DND-41 (cell line): ENCODE measurements around the gene CARD11.

Experiments
- ATAC-seq: fragments of 200-7000 bp; cut with Tn5 transposase; 3 replicates; pipeline ENCODE4 v1.9.1; 2021; ENCODE audit warnings: low read depth; ENCODE audit not compliant: insufficient read depth
- DNase-seq: peaks from one replicate; pipeline ENCODE4 v3.0.0-alpha.2; 2020
- H2AFZ ChIP-seq: 2 replicates; pipeline ENCODE4 v1.6.0; 2012; ENCODE audit warnings: low read depth, low read length
- H3K27ac ChIP-seq: 2 replicates; pipeline ENCODE4 v1.5.1; 2012; ENCODE audit warnings: low read length, inconsistent platforms
- H3K27me3 ChIP-seq: fragments of 200-600 bp; sonication (generic); 2 replicates; pipeline ENCODE4 v1.6.0; 2012; ENCODE audit warnings: low read length, mild to moderate bottlenecking, inconsistent platforms; ENCODE audit not compliant: insufficient read depth, poor library complexity
- H3K36me3 ChIP-seq: 2 replicates; pipeline ENCODE4 v1.5.1; 2012; ENCODE audit warnings: low read length, inconsistent platforms; ENCODE audit not compliant: insufficient read depth
- H3K4me1 ChIP-seq: 2 replicates; pipeline ENCODE4 v1.5.1; 2012; ENCODE audit warnings: mild to moderate bottlenecking, low read length; ENCODE audit not compliant: insufficient read depth
- H3K4me2 ChIP-seq: 2 replicates; pipeline ENCODE4 v1.6.0; 2012; ENCODE audit warnings: mild to moderate bottlenecking, moderate library complexity, low read length, inconsistent platforms; ENCODE audit not compliant: insufficient read depth
- H3K4me3 ChIP-seq, 2 experiments: fragments of 200-600 bp in 1 of 2; shearing (Covaris generic) in 1 of 2; 2 replicates each; pipeline ENCODE4 v1.5.1; 2012 to 2016; ENCODE audit warnings: inconsistent platforms in 2 of 2, low read length in 2 of 2, mild to moderate bottlenecking in 2 of 2, low read depth in 1 of 2, moderate library complexity in 1 of 2
- H3K79me2 ChIP-seq: 2 replicates; pipeline ENCODE4 v1.6.0; 2012; ENCODE audit warnings: low read length, inconsistent platforms; ENCODE audit not compliant: insufficient read depth
- H3K9ac ChIP-seq: 2 replicates; pipeline ENCODE4 v1.6.0; 2012; ENCODE audit warnings: low read depth, mild to moderate bottlenecking, inconsistent platforms, low read length, moderate library complexity
- H3K9me3 ChIP-seq: 2 replicates; pipeline ENCODE4 v1.5.1; 2012; ENCODE audit warnings: low read length, moderate library complexity, mild to moderate bottlenecking, inconsistent platforms; ENCODE audit not compliant: insufficient read depth, severe bottlenecking
- H4K20me1 ChIP-seq: 2 replicates; pipeline ENCODE4 v1.6.0; 2012; ENCODE audit warnings: low read length; ENCODE audit not compliant: insufficient read depth
- CTCF ChIP-seq: IDR thresholded peaks from 2 replicates; pipeline ENCODE4 v1.5.1; 2012; ENCODE audit warnings: borderline replicate concordance, low read length, moderate library complexity, mild to moderate bottlenecking; ENCODE audit not compliant: poor library complexity, severe bottlenecking; ENCODE audit errors: extremely low read depth
- EZH2 ChIP-seq: IDR thresholded peaks from 3 replicates; pipeline ENCODE4 v1.6.1; 2012; ENCODE audit warnings: borderline replicate concordance, low read depth, mild to moderate bottlenecking, moderate library complexity, low read length, inconsistent platforms; ENCODE audit not compliant: severe bottlenecking

Gene CARD11

GRCh38 chr7:2869981-2870380, 173.7 kb downstream of the CARD11 start:
- TF ChIP-seq CTCF (no peak), EZH2 (no peak)
- Histone ChIP-seq H3K27ac (peak overlapping the region; percentile 47; the same call in 1 of the 2 replicates), H3K79me2 (no peaks in the 10 kb centered on the region), H3K4me3 (no peak overlapping the region), H3K4me1 (peaks cover 13% of the 10 kb centered on the region), H3K9me3 (no peaks in the 10 kb centered on the region), H4K20me1 (no peaks in the 10 kb centered on the region), H2AFZ (peak overlapping the region; percentile 64; the same call in 1 of the 2 replicates), H3K27me3 (no peaks in the 10 kb centered on the region), H3K4me2 (peak overlapping the region; percentile 42), H3K9ac (0 out of 2 replicates have a peak overlapping the region, but pooled peaks have one; percentile 23), H3K36me3 (no peaks in the 10 kb centered on the region)
- no peak for DNase-seq
- no peak for ATAC-seq

DNA sequence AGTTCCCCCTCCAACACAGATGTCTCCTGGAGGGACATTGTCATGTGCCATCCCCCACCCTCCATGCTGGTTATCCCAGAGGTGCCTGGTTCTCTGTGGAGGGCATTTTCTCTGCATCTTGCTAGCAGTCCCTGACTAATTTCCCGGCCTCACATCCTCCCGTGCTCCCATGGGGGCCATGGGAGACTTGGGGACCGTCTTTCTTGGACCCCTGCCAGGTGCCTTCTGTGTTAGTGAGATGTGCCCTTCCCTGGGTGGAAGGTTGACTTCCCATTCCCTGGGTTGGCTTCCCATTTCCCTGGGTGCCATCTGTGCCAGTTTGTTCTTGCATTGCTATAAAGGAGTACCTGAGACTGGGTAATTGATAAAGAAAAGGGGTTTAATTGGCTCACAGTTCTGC, 177.1 kb downstream of the CARD11 start:
- Histone ChIP-seq H2AFZ (no peak overlapping the region), H3K4me3 (no peak overlapping the region), H3K9me3 (no peaks in the 10 kb centered on the region), H3K9ac (no peak overlapping the region), H3K27me3 (no peaks in the 10 kb centered on the region), H4K20me1 (no peaks in the 10 kb centered on the region), H3K4me1 (peaks cover 25% of the 10 kb centered on the region), H3K4me2 (no peak overlapping the region), H3K36me3 (no peaks in the 10 kb centered on the region), H3K79me2 (no peaks in the 10 kb centered on the region), H3K27ac (no peak overlapping the region)
- DNase-seq (no peak), ATAC-seq (no peak)
- TF ChIP-seq CTCF (no peak), EZH2 (no peak)

- peak; percentile 73 for ATAC-seq
These were observed 178.5 kb downstream of the CARD11 start for GRCh38 chr7:2864999-2865670.

More at GRCh38 chr7:2864999-2865670, 178.5 kb downstream of the CARD11 start:
- H3K4me3 ChIP-seq = no peak overlapping the region
- no peak overlapping the region for H2AFZ ChIP-seq
- H3K4me1 ChIP-seq = peaks cover 14% of the 10 kb centered on the region
- no peak overlapping the region for H3K9ac ChIP-seq
- H4K20me1 ChIP-seq = no peaks in the 10 kb centered on the region
- DNase-seq = peak; percentile 68
- H3K79me2 ChIP-seq = no peaks in the 10 kb centered on the region
- no peaks in the 10 kb centered on the region for H3K9me3 ChIP-seq
- TF ChIP-seq EZH2 = no peak
- TF ChIP-seq CTCF = peak; percentile 94
- no peaks in the 10 kb centered on the region for H3K36me3 ChIP-seq
- H3K27me3 ChIP-seq = no peaks in the 10 kb centered on the region
- no peak overlapping the region for H3K27ac ChIP-seq
- no peak overlapping the region for H3K4me2 ChIP-seq
